ENCODE measurements around the gene OR1L6. TPM values are rescaled to one million over a fixed set of nuclear protein-coding genes. Genes with fewer than 3 reads are reported as not detected.

Gene OR1L6
- total RNA-seq, 1 experiment from 2014 or later: not detected

Other genes with a start within 250 kb of the OR1L6 start
- gene OR1J2, start 231.5 kb upstream of the OR1L6 start, total RNA-seq (2014; rRNA removed; shearing (Covaris generic)): 0.22 TPM in 1 of 2 replicates, not detected in the other
- gene OR1J4, start 223.2 kb upstream of the OR1L6 start, total RNA-seq (2014; rRNA removed; shearing (Covaris generic)): not detected in 2 replicates
- not detected in 2 replicates for gene OR1N1, start 215.0 kb upstream of the OR1L6 start, total RNA-seq (2014; rRNA removed; shearing (Covaris generic))
- gene OR1N2, start 189.2 kb upstream of the OR1L6 start, total RNA-seq (2014; rRNA removed; shearing (Covaris generic)): not detected in 2 replicates
- gene OR1L8, start 158.9 kb upstream of the OR1L6 start, total RNA-seq (2014; rRNA removed; shearing (Covaris generic)): 0.27 TPM in 1 of 2 replicates, not detected in the other
- gene OR1Q1, start 127.6 kb upstream of the OR1L6 start, total RNA-seq (2014; rRNA removed; shearing (Covaris generic)): not detected in 2 replicates
- gene OR1B1, start 84.7 kb upstream of the OR1L6 start, total RNA-seq (2014; rRNA removed; shearing (Covaris generic)): not detected in 2 replicates
- not detected in 2 replicates for gene OR1L1, start 80.6 kb upstream of the OR1L6 start, total RNA-seq (2014; rRNA removed; shearing (Covaris generic))
- gene OR1L3, start 67.2 kb upstream of the OR1L6 start, total RNA-seq (2014; rRNA removed; shearing (Covaris generic)): not detected in 2 replicates
- gene OR1L4, start 18.3 kb upstream of the OR1L6 start, total RNA-seq (2014; rRNA removed; shearing (Covaris generic)): not detected in 2 replicates
- not detected in 2 replicates for gene OR5C1, start 46.6 kb downstream of the OR1L6 start, total RNA-seq (2014; rRNA removed; shearing (Covaris generic))
- not detected in 2 replicates for gene OR1K1, start 57.8 kb downstream of the OR1L6 start, total RNA-seq (2014; rRNA removed; shearing (Covaris generic))
- gene PDCL, start 86.3 kb downstream of the OR1L6 start, total RNA-seq (2014; rRNA removed; shearing (Covaris generic)): 25.9 and 32.3 TPM in 2 replicates
- 58.7 and 63.6 TPM in 2 replicates for gene RC3H2, start 163.1 kb downstream of the OR1L6 start, total RNA-seq (2014; rRNA removed; shearing (Covaris generic))
- 17.0 and 19.8 TPM in 2 replicates for gene ZBTB6, start 171.0 kb downstream of the OR1L6 start, total RNA-seq (2014; rRNA removed; shearing (Covaris generic))
- gene ZBTB26, start 189.2 kb downstream of the OR1L6 start, total RNA-seq (2014; rRNA removed; shearing (Covaris generic)): 5.9 and 8.2 TPM in 2 replicates
- 16.7 and 21.4 TPM in 2 replicates for gene RABGAP1, start 198.7 kb downstream of the OR1L6 start, total RNA-seq (2014; rRNA removed; shearing (Covaris generic))

Data from NCI-H460 (cell line).